ENCODE measurements around the gene NTN3. TPM values are rescaled to one million over a fixed set of nuclear protein-coding genes. Genes with fewer than 3 reads are reported as not detected.
"Not testable (repeated sequence)": the region's sequence is repeated elsewhere in the genome, so short reads cannot be mapped to it uniquely, and the experiment has no call there.

Gene NTN3
- total RNA-seq, 1 donor = 0.36 TPM

GRCh38 chr16:2429771-2430663 lies 41.1 kb upstream of the NTN3 start:
- Histone ChIP-seq H3K4me3 (ENCODE audit: insufficient read depth, low read length) (peak overlapping the region; percentile 87), H3K27ac (ENCODE audit: low read depth, low read length) (no peak overlapping the region), H3K79me2 (ENCODE audit: insufficient read depth, low read length) (peaks cover 41% of the 10 kb centered on the region), H3K27me3 (ENCODE audit: insufficient read depth, low read length) (no peaks in the 10 kb centered on the region), H3K4me2 (ENCODE audit: insufficient read depth, low read length) (peak overlapping the region; percentile 86), H3K36me3 (ENCODE audit: insufficient read depth, low read length) (peaks cover 23% of the 10 kb centered on the region), H3K9me3 (ENCODE audit: low read depth, low read length) (no peaks in the 10 kb centered on the region), H2AFZ (ENCODE audit: low read length) (peak overlapping the region; percentile 52), H4K20me1 (ENCODE audit: insufficient read depth, low read length) (peaks cover 6% of the 10 kb centered on the region), H3K4me1 (ENCODE audit: insufficient read depth, low read length) (peaks cover 10% of the 10 kb centered on the region)
- DNase-seq (ENCODE audit: insufficient read length, low spot score, missing footprints) = peak; percentile 94
- TF ChIP-seq, protein P1, sequence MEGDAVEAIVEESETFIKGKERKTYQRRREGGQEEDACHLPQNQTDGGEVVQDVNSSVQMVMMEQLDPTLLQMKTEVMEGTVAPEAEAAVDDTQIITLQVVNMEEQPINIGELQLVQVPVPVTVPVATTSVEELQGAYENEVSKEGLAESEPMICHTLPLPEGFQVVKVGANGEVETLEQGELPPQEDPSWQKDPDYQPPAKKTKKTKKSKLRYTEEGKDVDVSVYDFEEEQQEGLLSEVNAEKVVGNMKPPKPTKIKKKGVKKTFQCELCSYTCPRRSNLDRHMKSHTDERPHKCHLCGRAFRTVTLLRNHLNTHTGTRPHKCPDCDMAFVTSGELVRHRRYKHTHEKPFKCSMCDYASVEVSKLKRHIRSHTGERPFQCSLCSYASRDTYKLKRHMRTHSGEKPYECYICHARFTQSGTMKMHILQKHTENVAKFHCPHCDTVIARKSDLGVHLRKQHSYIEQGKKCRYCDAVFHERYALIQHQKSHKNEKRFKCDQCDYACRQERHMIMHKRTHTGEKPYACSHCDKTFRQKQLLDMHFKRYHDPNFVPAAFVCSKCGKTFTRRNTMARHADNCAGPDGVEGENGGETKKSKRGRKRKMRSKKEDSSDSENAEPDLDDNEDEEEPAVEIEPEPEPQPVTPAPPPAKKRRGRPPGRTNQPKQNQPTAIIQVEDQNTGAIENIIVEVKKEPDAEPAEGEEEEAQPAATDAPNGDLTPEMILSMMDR (IDR thresholded peaks at IDR 0.05; ENCODE audit: extremely low read depth, low read depth, low read length) = peak; percentile 14

- DNase-seq (ENCODE audit: insufficient read length, low spot score, missing footprints) = peak; percentile 19
- peaks cover 10% of the 10 kb centered on the region for H3K4me1 ChIP-seq (ENCODE audit: insufficient read depth, low read length)
- H4K20me1 ChIP-seq (ENCODE audit: insufficient read depth, low read length) = peaks cover 6% of the 10 kb centered on the region
- TF ChIP-seq, protein P1 (IDR thresholded peaks at IDR 0.05; ENCODE audit: extremely low read depth, low read depth, low read length) = no peak
- no peaks in the 10 kb centered on the region for H3K9me3 ChIP-seq (ENCODE audit: low read depth, low read length)
- H3K4me2 ChIP-seq (ENCODE audit: insufficient read depth, low read length) = no peak overlapping the region
- H3K36me3 ChIP-seq (ENCODE audit: insufficient read depth, low read length) = peaks cover 34% of the 10 kb centered on the region
- H3K27ac ChIP-seq (ENCODE audit: low read depth, low read length) = no peak overlapping the region
- H3K27me3 ChIP-seq (ENCODE audit: insufficient read depth, low read length) = no peaks in the 10 kb centered on the region
- H3K4me3 ChIP-seq (ENCODE audit: insufficient read depth, low read length) = no peak overlapping the region
- no peak overlapping the region for H2AFZ ChIP-seq (ENCODE audit: low read length)
- H3K79me2 ChIP-seq (ENCODE audit: insufficient read depth, low read length) = peaks cover 41% of the 10 kb centered on the region
Observed at GRCh38 chr16:2432286-2432685, 38.8 kb upstream of the NTN3 start.

- H3K79me2 ChIP-seq (ENCODE audit: insufficient read depth, low read length) = peaks cover 41% of the 10 kb centered on the region
Observed at GRCh38 chr16:2432801-2433505, 38.1 kb upstream of the NTN3 start.

DNA sequence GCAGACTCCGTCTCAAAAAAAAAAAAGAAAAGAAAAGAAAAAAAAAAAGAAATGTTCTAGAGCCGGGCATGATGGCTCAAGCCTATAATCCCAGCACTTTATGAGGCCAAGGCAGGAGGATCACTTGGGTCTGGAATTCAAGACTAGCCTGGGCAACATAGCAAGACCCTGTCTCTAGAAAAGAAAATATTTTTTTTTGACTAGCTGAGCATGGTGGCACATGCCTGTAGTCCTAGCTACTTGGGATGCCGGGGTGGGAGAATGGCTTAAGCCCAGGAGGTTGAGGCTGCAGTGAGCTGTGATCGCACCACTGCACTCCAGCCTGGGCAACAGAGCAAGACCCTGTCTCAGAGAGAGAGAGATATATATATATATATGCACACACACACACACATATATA lies 35.9 kb upstream of the NTN3 start:
- not testable (repeated sequence) for H3K9me3 ChIP-seq (ENCODE audit: low read depth, low read length); H3K4me2 ChIP-seq (ENCODE audit: insufficient read depth, low read length); H3K27me3 ChIP-seq (ENCODE audit: insufficient read depth, low read length); H4K20me1 ChIP-seq (ENCODE audit: insufficient read depth, low read length); H3K4me1 ChIP-seq (ENCODE audit: insufficient read depth, low read length); H3K4me3 ChIP-seq (ENCODE audit: insufficient read depth, low read length); H3K27ac ChIP-seq (ENCODE audit: low read depth, low read length); DNase-seq (ENCODE audit: insufficient read length, low spot score, missing footprints); H2AFZ ChIP-seq (ENCODE audit: low read length)
- peaks cover 55% of the 10 kb centered on the region for H3K36me3 ChIP-seq (ENCODE audit: insufficient read depth, low read length)
- peaks cover 33% of the 10 kb centered on the region for H3K79me2 ChIP-seq (ENCODE audit: insufficient read depth, low read length)

More at GRCh38 chr16:2432801-2433505, 38.1 kb upstream of the NTN3 start:
- DNase-seq (ENCODE audit: insufficient read length, low spot score, missing footprints) = no peak
- peaks cover 6% of the 10 kb centered on the region for H4K20me1 ChIP-seq (ENCODE audit: insufficient read depth, low read length)
- H3K9me3 ChIP-seq (ENCODE audit: low read depth, low read length) = no peaks in the 10 kb centered on the region
- H3K27me3 ChIP-seq (ENCODE audit: insufficient read depth, low read length) = no peaks in the 10 kb centered on the region
- no peak overlapping the region for H2AFZ ChIP-seq (ENCODE audit: low read length)
- H3K4me3 ChIP-seq (ENCODE audit: insufficient read depth, low read length) = no peak overlapping the region
- H3K36me3 ChIP-seq (ENCODE audit: insufficient read depth, low read length) = peaks cover 40% of the 10 kb centered on the region
- TF ChIP-seq, protein P1 (IDR thresholded peaks at IDR 0.05; ENCODE audit: extremely low read depth, low read depth, low read length) = no peak
- H3K4me1 ChIP-seq (ENCODE audit: insufficient read depth, low read length) = peaks cover 10% of the 10 kb centered on the region
- no peak overlapping the region for H3K27ac ChIP-seq (ENCODE audit: low read depth, low read length)
- H3K4me2 ChIP-seq (ENCODE audit: insufficient read depth, low read length) = no peak overlapping the region
